HG02870 (cell line): ENCODE measurements around the gene PARP16.

Source experiments
- ATAC-seq: cut with Tn5 transposase; IDR thresholded peaks from one replicate; pipeline ENCODE4 v1.9.1; 2021; ENCODE audit warnings: mild to moderate bottlenecking, moderate library complexity; ENCODE audit not compliant: unreplicated experiment

The PARP16 gene

GRCh38 chr15:65286704-65287519, at the start of gene PARP16:
Gene PARP16 (minus strand): TSS chr15:65286883. CDS start chr15:65286426, 457 bp downstream.
- peak; percentile 89 for ATAC-seq

- no peak for ATAC-seq
These were observed 48.8 kb upstream of the PARP16 start for GRCh38 chr15:65335278-65336055.

GRCh38 chr15:65334586-65335231, 48.0 kb upstream of the PARP16 start:
- no peak for ATAC-seq

- no peak for ATAC-seq
These were observed 47.2 kb upstream of the PARP16 start for GRCh38 chr15:65333856-65334255.

- no peak for ATAC-seq
These were observed 46.6 kb upstream of the PARP16 start for GRCh38 chr15:65333148-65333820.

GRCh38 chr15:65332391-65333147, 45.9 kb upstream of the PARP16 start:
- ATAC-seq, result no peak

GRCh38 chr15:65331811-65332210, 45.1 kb upstream of the PARP16 start:
- no peak for ATAC-seq

GRCh38 chr15:65330934-65331645, 44.4 kb upstream of the PARP16 start:
- ATAC-seq, result no peak

- no peak for ATAC-seq
These were observed 43.5 kb upstream of the PARP16 start for GRCh38 chr15:65329984-65330735.

GRCh38 chr15:65329288-65329983, 42.8 kb upstream of the PARP16 start:
- ATAC-seq, result no peak

GRCh38 chr15:65328506-65329287, 42.0 kb upstream of the PARP16 start:
- ATAC-seq, result no peak

- ATAC-seq, result no peak
These were observed 41.1 kb upstream of the PARP16 start for GRCh38 chr15:65327651-65328393.

GRCh38 chr15:65326818-65327217, 40.1 kb upstream of the PARP16 start:
- no peak for ATAC-seq

GRCh38 chr15:65326117-65326526, 39.4 kb upstream of the PARP16 start:
- ATAC-seq, result no peak

- ATAC-seq, result no peak
These were observed 36.4 kb upstream of the PARP16 start for GRCh38 chr15:65323071-65323511.

GRCh38 chr15:65318870-65319356, 32.2 kb upstream of the PARP16 start:
- ATAC-seq, result no peak
